K562 (cell line): ENCODE data around the gene GGA3. TPM values are rescaled to one million over a fixed set of nuclear protein-coding genes. Genes with fewer than 3 reads are reported as not detected.

Experiments
- BACH1 ChIP-seq: fragments of 200-800 bp; sonication (Bioruptor generic); IDR thresholded peaks from 2 replicates; pipeline ENCODE4 v1.6.1; 2016; ENCODE audit warnings: missing genetic modification characterization, missing compliant biosample characterization
- BMI1 ChIP-seq: fragments of 150-350 bp; IDR thresholded peaks from 2 replicates; pipeline ENCODE4 v1.6.1; 2014; ENCODE audit warnings: low read length
- HMGN3 ChIP-seq: IDR thresholded peaks from 2 replicates; pipeline ENCODE4 v1.6.1; 2011; ENCODE audit warnings: borderline replicate concordance, low read depth, mild to moderate bottlenecking, mixed read lengths, low read length; ENCODE audit not compliant: insufficient read length; ENCODE audit errors: extremely low read depth
- ILK ChIP-seq: fragments of 450-650 bp; IDR thresholded peaks from 2 replicates; pipeline ENCODE4 v1.6.1; 2016; ENCODE audit warnings: missing genetic modification characterization, low read depth, mild to moderate bottlenecking, missing compliant biosample characterization, moderate library complexity, borderline replicate concordance
- KDM4B ChIP-seq, 2 experiments: fragments of 450-650 bp in 1 of 2; sonication (generic) in 1 of 2; IDR thresholded peaks; 2 replicates each; pipeline ENCODE4 v1.6.1; 2016 to 2017; ENCODE audit warnings: borderline replicate concordance in 2 of 2, antibody characterized with exemption in 1 of 2, low read depth in 1 of 2, mild to moderate bottlenecking in 1 of 2
- MAZ ChIP-seq, 2 experiments: fragments of 450-650 bp in 1 of 2; sonication (generic) in 1 of 2; formaldehyde crosslinking; IDR thresholded peaks in 1 of 2; conservative IDR thresholded peaks in 1 of 2; 2 replicates each; pipeline versions ENCODE4 v1.4.0 to v1.5.0; 2020; ENCODE audit warnings: mild to moderate bottlenecking in 1 of 2, missing genetic modification reagents in 1 of 2
- MCM2 ChIP-seq: fragments of 450-650 bp; IDR thresholded peaks from 2 replicates; pipeline ENCODE4 v1.6.1; 2017; ENCODE audit warnings: low read depth, mild to moderate bottlenecking
- MYNN ChIP-seq, 2 experiments: sonication (generic); formaldehyde crosslinking in 1 of 2; IDR thresholded peaks; 2 replicates each; pipeline versions ENCODE4 v1.5.0 to v1.6.1; 2016 to 2020; ENCODE audit warnings: antibody characterized with exemption in 1 of 2, missing genetic modification reagents in 1 of 2
- NELFE ChIP-seq: IDR thresholded peaks from 2 replicates; pipeline ENCODE4 v1.6.1; 2011; ENCODE audit warnings: mild to moderate bottlenecking; ENCODE audit not compliant: insufficient read depth, insufficient read length
- NFATC3 ChIP-seq: fragments of 450-650 bp; IDR thresholded peaks from 2 replicates; pipeline ENCODE4 v1.6.1; 2017; ENCODE audit warnings: mild to moderate bottlenecking
- NFYB ChIP-seq: IDR thresholded peaks from 2 replicates; pipeline ENCODE4 v1.6.1; 2011; ENCODE audit warnings: mild to moderate bottlenecking, moderate library complexity; ENCODE audit not compliant: insufficient read length; ENCODE audit errors: extremely low read depth
- NR4A1 ChIP-seq, 2 experiments: fragments of 250-450 bp in 1 of 2; fragments of 450-650 bp in 1 of 2; sonication (Bioruptor Pico) in 1 of 2; IDR thresholded peaks; 2 replicates each; pipeline versions ENCODE4 v1.4.0 to v1.6.1; 2016 to 2020; ENCODE audit warnings: mild to moderate bottlenecking in 2 of 2, missing compliant biosample characterization in 1 of 2, missing genetic modification characterization in 1 of 2, moderate library complexity in 1 of 2
- SLC30A9 ChIP-seq: fragments of 250-450 bp; sonication (Bioruptor Pico); IDR thresholded peaks from 2 replicates; pipeline ENCODE4 v1.8.0; 2022; ENCODE audit warnings: mild to moderate bottlenecking, moderate library complexity
- SRSF9 ChIP-seq: fragments of 200-400 bp; formaldehyde crosslinking; IDR thresholded peaks from 2 replicates; pipeline ENCODE4 v1.6.1; 2017; ENCODE audit warnings: low read depth, low read length, borderline replicate concordance
- SUPT5H ChIP-seq: fragments of 450-650 bp; IDR thresholded peaks from 2 replicates; pipeline ENCODE4 v1.6.1; 2016
- ZKSCAN8 ChIP-seq: fragments of 200-800 bp; sonication (Bioruptor generic); IDR thresholded peaks from 2 replicates; pipeline ENCODE4 v1.6.1; 2016; ENCODE audit warnings: missing genetic modification characterization, missing compliant biosample characterization
- ZNF253 ChIP-seq: fragments of 250-450 bp; sonication (Bioruptor Pico); conservative IDR thresholded peaks from 2 replicates; pipeline ENCODE4 v1.6.1; 2021; ENCODE audit warnings: mild to moderate bottlenecking
- ZNF507 ChIP-seq: conservative IDR thresholded peaks from 2 replicates; pipeline ENCODE4 v1.6.1; 2017; ENCODE audit warnings: missing genetic modification characterization, missing compliant biosample characterization
- ZNF707 ChIP-seq: fragments of 250-450 bp; sonication (Bioruptor Pico); conservative IDR thresholded peaks from 2 replicates; pipeline ENCODE4 v1.8.0; 2022; ENCODE audit warnings: inconsistent platforms, mild to moderate bottlenecking, moderate library complexity
- ZNF76 ChIP-seq: fragments of 250-450 bp; sonication (Bioruptor Pico); IDR thresholded peaks from 2 replicates; pipeline ENCODE4 v1.4.0; 2020; ENCODE audit warnings: mild to moderate bottlenecking, moderate library complexity, borderline replicate concordance
- ZNF778 ChIP-seq: fragments of 450-650 bp; formaldehyde crosslinking; IDR thresholded peaks from 2 replicates; pipeline ENCODE4 v1.4.0; 2020; ENCODE audit warnings: mild to moderate bottlenecking, moderate library complexity
- polyA plus RNA-seq, 8 experiments: library from polyadenylated mRNA; depleted of rRNA in 4 of 8; stranded (reverse) in 5 of 8; unstranded in 3 of 8; fragments of >200 nt; fragmentation: Nextera tagmentation in 2 of 8; fragmentation: Illumina TruSeq in 1 of 8; extraction: Ambion mirVana in 2 of 8; extraction: Trizol in 1 of 8; gene quantifications; 2 replicates each; pipeline versions ENCODE4 v1.2.1 to v1.2.3, GENCODE V29; 2011 to 2014; ENCODE audit warnings: inconsistent platforms in 1 of 8, missing spikeins in 1 of 8
- total RNA-seq, 7 experiments: library from RNA; depleted of rRNA in 6 of 7; stranded (reverse); fragments of >200 nt in 6 of 7; fragmentation: Illumina TruSeq in 2 of 7; extraction: Trizol in 2 of 7; gene quantifications; 2 replicates each; pipeline versions ENCODE4 v1.2.1 to v1.2.3, GENCODE V29; 2011 to 2021; ENCODE audit warnings: low replicate concordance in 1 of 7
- TF ChIP-seq, protein P1 (sequence below): sonication (generic); formaldehyde crosslinking; IDR thresholded peaks from 2 replicates; pipeline ENCODE4 v1.8.0; 2023; ENCODE audit warnings: mild to moderate bottlenecking, missing genetic modification reagents
- TF ChIP-seq, protein P2 (sequence below): IDR thresholded peaks from 2 replicates; pipeline ENCODE4 v1.6.1; 2011; ENCODE audit warnings: borderline replicate concordance, low read depth, mild to moderate bottlenecking, moderate library complexity, low read length; ENCODE audit not compliant: insufficient read depth, poor library complexity, severe bottlenecking

GGA3 gene
- total and polyA plus RNA-seq, 9 of the 15 experiments (the other 6 are each of a cell fraction or from before 2014, with no cell fraction given), result 5.7 to 64.9 (median 25.4) TPM

DNA sequence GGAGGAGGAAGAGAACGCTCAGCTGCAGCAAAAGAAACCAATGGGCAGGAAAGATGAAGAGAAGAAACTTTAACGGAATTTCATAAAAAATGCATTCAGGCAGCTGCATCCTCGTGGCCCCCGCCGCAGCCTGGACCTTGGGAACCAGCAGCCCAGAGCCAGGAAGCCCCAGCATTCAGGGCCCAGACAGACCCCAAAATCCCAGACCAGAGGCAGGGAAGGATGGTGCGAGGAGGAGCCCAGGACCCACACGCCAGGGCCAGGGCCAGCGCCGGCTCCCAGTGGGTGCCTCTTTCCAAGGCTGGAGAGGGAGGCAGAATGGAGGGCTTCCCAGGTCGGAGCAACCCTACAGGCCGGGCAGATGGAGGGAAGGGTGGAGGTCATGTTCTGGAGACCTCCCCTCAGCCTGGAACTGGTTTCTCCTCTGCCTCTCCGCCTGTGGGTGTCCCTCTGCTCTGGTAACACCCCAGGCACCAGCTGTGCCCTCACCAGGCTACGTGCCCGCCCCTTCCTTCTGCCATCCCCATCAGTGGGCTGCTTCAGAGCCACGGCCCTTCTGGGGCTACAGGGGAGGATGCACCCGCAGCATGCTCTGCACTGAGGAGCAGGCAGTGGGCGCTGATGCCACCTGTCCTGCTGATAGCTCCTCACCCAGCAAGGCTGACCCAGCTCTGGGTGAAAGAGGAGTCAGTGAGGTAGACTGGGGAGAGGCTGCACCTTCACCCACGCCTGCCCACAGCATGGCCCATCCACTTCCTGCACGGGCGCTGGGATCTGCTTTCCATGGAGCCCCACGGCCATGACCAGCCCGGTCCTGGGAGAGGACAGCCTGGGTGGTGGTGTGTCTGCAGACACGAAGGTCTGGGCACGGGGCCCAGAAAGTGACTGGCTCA lies 10.8 kb upstream of the GGA3 start (continued):
- TF ChIP-seq NR4A1 (CRISPR knock-in tag; IDR thresholded peaks at IDR 0.05) (no peak), NR4A1 (tag; IDR thresholded peaks at IDR 0.05) (no peak), SUPT5H (peak; percentile 49; the same call in 1 of the 2 replicates), MCM2 (no peak), NFATC3 (no peak), ZNF778 (CRISPR knock-in tag) (no peak), BACH1 (tag) (no peak), MAZ (CRISPR knock-in tag; conservative IDR thresholded peaks at IDR 0.05 in 1 of 2, IDR thresholded peaks at IDR 0.05 in 1 of 2) (no peak), ILK (tag) (no peak), KDM4B (IDR thresholded peaks at IDR 0.05; ENCODE audit: borderline replicate concordance in 2 of 2, low read depth in 1 of 2) (no peak), ZNF253 (CRISPR knock-in tag) (no peak), ZKSCAN8 (CRISPR knock-in tag) (no peak), ZNF76 (CRISPR knock-in tag) (no peak), BMI1 (no peak), NFYB (no peak), MYNN (IDR thresholded peaks at IDR 0.05) (peak; percentile 24; the same call in 1 of the 2 replicates), MYNN (CRISPR knock-in tag; IDR thresholded peaks at IDR 0.05) (no peak), SRSF9 (no peak), HMGN3 (peak; percentile 27), ZNF507 (tag) (no peak), ZNF707 (CRISPR knock-in tag) (no peak), NELFE (no peak), SLC30A9 (no peak)
- TF ChIP-seq, protein P1, sequence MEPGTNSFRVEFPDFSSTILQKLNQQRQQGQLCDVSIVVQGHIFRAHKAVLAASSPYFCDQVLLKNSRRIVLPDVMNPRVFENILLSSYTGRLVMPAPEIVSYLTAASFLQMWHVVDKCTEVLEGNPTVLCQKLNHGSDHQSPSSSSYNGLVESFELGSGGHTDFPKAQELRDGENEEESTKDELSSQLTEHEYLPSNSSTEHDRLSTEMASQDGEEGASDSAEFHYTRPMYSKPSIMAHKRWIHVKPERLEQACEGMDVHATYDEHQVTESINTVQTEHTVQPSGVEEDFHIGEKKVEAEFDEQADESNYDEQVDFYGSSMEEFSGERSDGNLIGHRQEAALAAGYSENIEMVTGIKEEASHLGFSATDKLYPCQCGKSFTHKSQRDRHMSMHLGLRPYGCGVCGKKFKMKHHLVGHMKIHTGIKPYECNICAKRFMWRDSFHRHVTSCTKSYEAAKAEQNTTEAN (CRISPR knock-in tag), result no peak
- TF ChIP-seq, protein P2, sequence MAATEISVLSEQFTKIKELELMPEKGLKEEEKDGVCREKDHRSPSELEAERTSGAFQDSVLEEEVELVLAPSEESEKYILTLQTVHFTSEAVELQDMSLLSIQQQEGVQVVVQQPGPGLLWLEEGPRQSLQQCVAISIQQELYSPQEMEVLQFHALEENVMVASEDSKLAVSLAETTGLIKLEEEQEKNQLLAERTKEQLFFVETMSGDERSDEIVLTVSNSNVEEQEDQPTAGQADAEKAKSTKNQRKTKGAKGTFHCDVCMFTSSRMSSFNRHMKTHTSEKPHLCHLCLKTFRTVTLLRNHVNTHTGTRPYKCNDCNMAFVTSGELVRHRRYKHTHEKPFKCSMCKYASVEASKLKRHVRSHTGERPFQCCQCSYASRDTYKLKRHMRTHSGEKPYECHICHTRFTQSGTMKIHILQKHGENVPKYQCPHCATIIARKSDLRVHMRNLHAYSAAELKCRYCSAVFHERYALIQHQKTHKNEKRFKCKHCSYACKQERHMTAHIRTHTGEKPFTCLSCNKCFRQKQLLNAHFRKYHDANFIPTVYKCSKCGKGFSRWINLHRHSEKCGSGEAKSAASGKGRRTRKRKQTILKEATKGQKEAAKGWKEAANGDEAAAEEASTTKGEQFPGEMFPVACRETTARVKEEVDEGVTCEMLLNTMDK, result no peak
